Activated T-helper 2 cell treated with anti-CD3 and anti-CD28 coated beads, Interferon-gamma antibody, Interleukin-2, Interleukin-4, amounts not matched to agents 10 μg/mL and 5 μg/mL and 100 μg/mL, durations not matched to agents 14 hours and 24 hours and 36 hours (primary cell): ENCODE data around the gene NEMP2. TPM values are rescaled to one million over a fixed set of nuclear protein-coding genes. Genes with fewer than 3 reads are reported as not detected.

Experiments used
- DNase-seq: peaks from one replicate; pipeline ENCODE4 v3.0.0; 2021; ENCODE audit warnings: low spot score
- H3K27ac Mint-ChIP-seq: one replicate; pipeline ENCODE4 v1.8.0; 2021; ENCODE audit warnings: mixed read lengths
- H3K27me3 Mint-ChIP-seq: one replicate; pipeline ENCODE4 v1.8.0; 2021; ENCODE audit warnings: low read depth, mixed read lengths
- H3K36me3 Mint-ChIP-seq: one replicate; pipeline ENCODE4 v1.8.0; 2021; ENCODE audit warnings: low read depth, mixed read lengths
- H3K4me1 Mint-ChIP-seq: one replicate; pipeline ENCODE4 v1.8.0; 2021; ENCODE audit warnings: low read depth, mixed read lengths
- H3K4me3 Mint-ChIP-seq: one replicate; pipeline ENCODE4 v1.8.0; 2021; ENCODE audit warnings: low read depth, mild to moderate bottlenecking, moderate library complexity, mixed read lengths
- H3K9me3 Mint-ChIP-seq: one replicate; pipeline ENCODE4 v1.8.0; 2021; ENCODE audit warnings: mixed read lengths
- intact Hi-C: fragments of 100-400 bp; cut with micrococcal nuclease; formaldehyde crosslinking; loops from one replicate; pipeline ENCODE4 v1.15.1; 2023
- total RNA-seq: library from RNA; stranded (reverse); gene quantifications from 2 replicates; pipeline ENCODE4 v1.2.3, GENCODE V29; 2022

Gene NEMP2
- total RNA-seq, 1 donor from 2014 or later, result 15.2 TPM

DNA sequence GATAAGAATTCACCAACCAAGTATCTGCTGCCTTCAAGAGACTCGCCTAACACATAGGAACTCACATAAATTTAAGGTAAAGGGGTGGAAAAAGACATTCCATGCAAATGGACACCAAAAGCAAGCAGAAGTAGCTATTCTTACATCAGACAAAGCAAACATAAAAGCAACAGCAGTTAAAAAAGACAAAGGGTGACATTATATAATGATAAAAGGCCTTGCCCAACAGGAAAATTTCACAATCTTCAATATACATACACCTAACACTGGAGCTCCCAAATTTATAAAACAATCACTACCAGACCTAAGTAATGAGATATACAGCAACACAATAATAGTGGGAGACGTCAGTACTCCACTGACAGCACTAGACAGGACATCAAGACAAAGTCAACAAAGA lies 41.4 kb downstream of the NEMP2 start:
- H3K4me3 Mint-ChIP-seq, result no peak overlapping the region
- peaks cover 42% of the 10 kb centered on the region for H3K4me1 Mint-ChIP-seq
- H3K9me3 Mint-ChIP-seq, result peaks cover 29% of the 10 kb centered on the region
- no peak overlapping the region for H3K27ac Mint-ChIP-seq
- peaks cover 90% of the 10 kb centered on the region for H3K36me3 Mint-ChIP-seq
- intact Hi-C loops, result no loop called here
- no peak for DNase-seq
- H3K27me3 Mint-ChIP-seq, result no peaks in the 10 kb centered on the region

DNA sequence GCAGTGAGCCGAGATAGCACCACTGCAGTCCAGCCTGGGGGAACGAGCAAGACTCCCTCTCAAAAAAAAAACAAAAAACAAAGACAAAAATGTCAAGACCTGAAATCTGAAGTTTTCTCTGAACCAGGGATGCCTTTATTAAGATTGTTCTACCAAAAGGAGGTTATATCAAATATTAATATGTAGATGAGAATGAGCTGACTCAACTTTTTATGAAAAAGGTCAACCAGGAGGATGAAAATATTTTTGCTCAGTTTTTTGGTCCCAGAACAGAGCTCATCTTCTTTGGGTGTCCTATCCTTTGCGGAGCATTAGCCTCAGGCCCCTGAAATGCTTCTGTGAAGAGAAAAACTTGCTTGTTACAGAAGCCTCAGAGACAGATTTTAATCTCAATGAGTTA lies 44.0 kb downstream of the NEMP2 start:
- peaks cover 29% of the 10 kb centered on the region for H3K9me3 Mint-ChIP-seq
- H3K27ac Mint-ChIP-seq, result no peak overlapping the region
- H3K36me3 Mint-ChIP-seq, result peaks cover 85% of the 10 kb centered on the region
- peaks cover 42% of the 10 kb centered on the region for H3K4me1 Mint-ChIP-seq
- H3K4me3 Mint-ChIP-seq, result no peak overlapping the region
- no peaks in the 10 kb centered on the region for H3K27me3 Mint-ChIP-seq
- intact Hi-C loops, result no loop called here
- no peak for DNase-seq

DNA sequence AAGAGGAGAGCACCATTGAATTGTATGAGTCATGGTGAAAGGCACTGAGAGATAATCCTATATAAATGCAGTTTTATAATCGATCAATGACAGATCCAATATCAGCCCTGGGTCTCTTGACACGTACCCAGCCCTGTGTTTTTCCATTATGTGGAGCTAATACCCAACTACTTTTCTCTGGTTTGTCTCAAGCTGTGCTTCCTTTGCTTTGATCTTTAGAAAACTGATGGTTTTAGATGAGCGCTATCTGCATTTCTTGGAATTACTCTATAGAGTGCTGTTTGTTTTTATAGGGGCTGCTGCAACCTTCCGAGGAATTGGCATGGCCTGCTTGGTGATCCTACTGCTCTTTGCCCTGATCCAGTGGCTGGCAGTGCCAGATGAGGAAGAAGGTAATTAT lies 45.0 kb downstream of the NEMP2 start:
- intact Hi-C loops, result no loop called here
- Mint-ChIP-seq H3K27ac (no peak overlapping the region), H3K4me3 (no peak overlapping the region), H3K4me1 (peaks cover 32% of the 10 kb centered on the region), H3K27me3 (no peaks in the 10 kb centered on the region), H3K36me3 (peaks cover 78% of the 10 kb centered on the region), H3K9me3 (peaks cover 29% of the 10 kb centered on the region)
- no peak for DNase-seq

DNA sequence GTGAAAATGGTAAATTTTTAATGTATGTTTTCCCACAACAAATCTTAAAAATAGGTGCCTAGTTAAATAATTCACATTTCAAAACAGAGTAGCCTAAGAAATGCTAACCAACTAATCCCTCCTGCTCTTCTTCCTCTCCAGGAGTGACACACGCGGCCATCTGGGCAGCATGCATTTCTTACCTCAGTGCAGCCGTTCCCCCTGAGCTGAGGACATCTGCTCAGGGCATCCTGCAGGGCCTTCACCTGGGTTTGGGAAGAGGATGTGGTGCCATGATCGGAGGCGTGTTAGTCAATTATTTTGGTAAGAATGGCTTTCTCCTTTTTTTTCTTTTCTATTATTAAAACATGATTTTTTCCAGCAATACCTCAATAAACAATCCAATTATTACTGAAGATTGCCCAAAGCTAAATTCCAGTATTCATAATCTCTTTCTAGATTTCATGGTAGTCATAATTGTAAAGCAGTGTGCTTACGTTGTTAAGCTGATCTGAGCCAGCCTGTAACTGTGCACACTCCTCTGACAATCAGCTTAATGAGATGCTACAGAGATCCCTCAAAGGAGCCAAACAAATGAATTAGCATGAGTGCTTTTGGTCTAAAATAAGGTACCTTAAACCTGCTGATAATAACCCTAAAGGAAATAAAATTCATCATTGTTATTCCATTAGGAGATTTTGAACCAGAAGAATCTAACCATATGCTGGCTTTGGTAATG lies 45.8 kb downstream of the NEMP2 start:
- H3K27ac Mint-ChIP-seq, result no peak overlapping the region
- peaks cover 24% of the 10 kb centered on the region for H3K4me1 Mint-ChIP-seq
- DNase-seq, result no peak
- H3K36me3 Mint-ChIP-seq, result peaks cover 77% of the 10 kb centered on the region
- H3K4me3 Mint-ChIP-seq, result no peak overlapping the region
- intact Hi-C loops, result no loop called here
- no peaks in the 10 kb centered on the region for H3K27me3 Mint-ChIP-seq
- H3K9me3 Mint-ChIP-seq, result peaks cover 23% of the 10 kb centered on the region

DNA sequence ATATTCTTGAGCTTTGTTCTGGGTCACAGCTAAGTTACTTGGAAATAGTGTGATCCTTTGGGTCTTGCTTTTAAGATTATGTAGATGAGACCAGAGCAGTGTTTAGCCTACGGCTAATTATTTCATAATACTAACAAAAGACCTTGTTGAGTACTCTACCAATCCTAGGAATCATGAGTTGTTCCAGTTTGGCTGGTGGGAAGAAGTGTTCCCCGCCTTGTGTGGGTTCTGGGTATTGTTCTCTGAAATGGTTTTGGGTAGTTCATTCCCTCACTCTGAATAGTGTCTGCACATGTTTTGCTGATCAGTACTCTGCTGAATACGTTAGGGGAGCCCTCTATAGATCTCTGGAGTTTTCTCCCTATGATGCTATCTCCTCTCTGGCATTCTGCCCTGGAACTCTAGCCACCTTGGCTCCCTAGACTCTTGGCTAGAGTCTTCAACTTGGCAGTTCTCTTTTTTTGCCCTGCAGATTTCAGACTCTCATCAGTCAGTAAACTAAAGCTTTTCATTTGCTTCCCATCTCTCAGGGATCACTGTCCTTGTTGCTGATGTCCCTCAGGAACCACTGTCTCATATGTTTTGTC lies 48.4 kb downstream of the NEMP2 start:
- H3K27ac Mint-ChIP-seq, result no peak overlapping the region
- H3K4me1 Mint-ChIP-seq, result peaks cover 19% of the 10 kb centered on the region
- H3K4me3 Mint-ChIP-seq, result no peak overlapping the region
- DNase-seq, result no peak
- peaks cover 64% of the 10 kb centered on the region for H3K36me3 Mint-ChIP-seq
- H3K27me3 Mint-ChIP-seq, result no peaks in the 10 kb centered on the region
- H3K9me3 Mint-ChIP-seq, result no peaks in the 10 kb centered on the region
- intact Hi-C loops, result no loop called here

DNA sequence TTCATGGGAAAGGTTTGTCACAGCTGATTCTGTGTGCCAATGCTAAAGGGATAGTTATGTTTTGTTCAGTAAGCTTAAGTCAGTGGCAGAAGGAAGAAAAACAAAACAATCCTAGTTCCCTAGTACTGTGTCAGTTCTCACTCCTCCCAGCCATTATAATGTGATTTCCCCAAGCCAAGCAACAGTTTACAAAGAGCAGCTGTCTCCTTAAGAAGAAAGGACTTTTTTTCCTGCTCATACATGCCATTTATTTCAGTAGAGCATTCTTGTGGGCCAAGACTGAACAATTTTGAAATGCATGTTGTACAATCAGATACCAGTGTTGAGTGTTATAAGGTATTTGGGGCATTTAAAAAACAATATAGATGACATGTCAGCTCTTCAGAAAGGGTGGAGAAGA lies 52.1 kb downstream of the NEMP2 start:
- H3K4me3 Mint-ChIP-seq, result no peak overlapping the region
- no peaks in the 10 kb centered on the region for H3K27me3 Mint-ChIP-seq
- no peak for DNase-seq
- peaks cover 38% of the 10 kb centered on the region for H3K36me3 Mint-ChIP-seq
- H3K4me1 Mint-ChIP-seq, result no peaks in the 10 kb centered on the region
- intact Hi-C loops, result no loop called here
- H3K9me3 Mint-ChIP-seq, result no peaks in the 10 kb centered on the region
- H3K27ac Mint-ChIP-seq, result no peak overlapping the region

DNA sequence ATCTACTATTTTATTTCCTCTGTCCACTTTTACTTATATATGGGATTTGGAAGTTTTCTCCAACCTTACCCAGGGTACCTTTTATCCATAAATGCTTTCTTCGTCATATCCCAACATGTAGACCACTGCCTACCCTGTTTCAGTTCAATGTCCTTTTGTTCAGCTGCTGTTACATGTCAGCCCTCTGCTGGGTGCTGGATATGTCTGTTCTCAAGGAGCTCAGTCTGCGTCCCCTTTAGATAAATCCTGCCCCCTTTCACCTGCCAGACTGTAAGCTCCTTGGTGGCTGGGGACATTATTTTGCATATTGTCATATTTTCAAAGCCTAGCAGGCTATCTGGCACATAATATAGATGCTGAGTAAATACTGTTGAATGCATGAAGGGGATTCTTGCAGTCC lies 53.2 kb downstream of the NEMP2 start:
- Mint-ChIP-seq H3K4me3 (no peak overlapping the region), H3K27ac (no peak overlapping the region), H3K4me1 (no peaks in the 10 kb centered on the region), H3K36me3 (peaks cover 32% of the 10 kb centered on the region), H3K27me3 (no peaks in the 10 kb centered on the region), H3K9me3 (no peaks in the 10 kb centered on the region)
- intact Hi-C loops, result no loop called here
- DNase-seq, result no peak

DNA sequence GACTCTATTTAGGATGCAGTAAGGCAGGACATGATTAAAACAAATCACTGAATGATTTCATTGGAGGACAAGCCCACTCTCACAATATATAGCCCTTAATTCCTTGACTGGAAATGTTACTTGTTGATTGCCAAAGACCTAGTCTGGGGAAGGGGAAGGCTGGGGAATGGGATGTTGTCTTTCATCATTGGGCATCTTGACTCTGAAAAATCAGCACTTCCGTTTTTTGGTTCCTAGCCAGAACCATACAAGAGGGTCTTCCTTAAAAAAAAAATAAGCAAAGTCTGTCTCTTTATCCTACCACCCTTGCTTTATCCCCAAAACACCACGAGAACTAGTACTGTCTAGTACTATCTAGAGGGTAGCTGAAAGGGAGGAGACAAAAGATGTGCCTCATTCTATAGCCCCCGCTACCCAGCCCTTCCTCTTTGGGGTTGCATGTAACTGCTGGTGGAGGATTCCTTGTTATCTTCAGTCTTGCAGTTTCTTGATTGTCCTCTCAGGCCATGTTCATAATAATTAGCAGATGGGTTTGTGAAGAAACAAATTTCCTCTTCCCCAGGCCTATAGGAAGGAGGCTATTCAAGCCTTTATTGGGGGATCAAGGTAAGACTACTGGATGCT lies 55.8 kb downstream of the NEMP2 start:
- intact Hi-C loops, result no loop called here
- no peaks in the 10 kb centered on the region for H3K27me3 Mint-ChIP-seq
- no peak overlapping the region for H3K4me3 Mint-ChIP-seq
- no peak for DNase-seq
- H3K9me3 Mint-ChIP-seq, result peaks cover 3% of the 10 kb centered on the region
- peaks cover 24% of the 10 kb centered on the region for H3K36me3 Mint-ChIP-seq
- no peaks in the 10 kb centered on the region for H3K4me1 Mint-ChIP-seq
- no peak overlapping the region for H3K27ac Mint-ChIP-seq

DNA sequence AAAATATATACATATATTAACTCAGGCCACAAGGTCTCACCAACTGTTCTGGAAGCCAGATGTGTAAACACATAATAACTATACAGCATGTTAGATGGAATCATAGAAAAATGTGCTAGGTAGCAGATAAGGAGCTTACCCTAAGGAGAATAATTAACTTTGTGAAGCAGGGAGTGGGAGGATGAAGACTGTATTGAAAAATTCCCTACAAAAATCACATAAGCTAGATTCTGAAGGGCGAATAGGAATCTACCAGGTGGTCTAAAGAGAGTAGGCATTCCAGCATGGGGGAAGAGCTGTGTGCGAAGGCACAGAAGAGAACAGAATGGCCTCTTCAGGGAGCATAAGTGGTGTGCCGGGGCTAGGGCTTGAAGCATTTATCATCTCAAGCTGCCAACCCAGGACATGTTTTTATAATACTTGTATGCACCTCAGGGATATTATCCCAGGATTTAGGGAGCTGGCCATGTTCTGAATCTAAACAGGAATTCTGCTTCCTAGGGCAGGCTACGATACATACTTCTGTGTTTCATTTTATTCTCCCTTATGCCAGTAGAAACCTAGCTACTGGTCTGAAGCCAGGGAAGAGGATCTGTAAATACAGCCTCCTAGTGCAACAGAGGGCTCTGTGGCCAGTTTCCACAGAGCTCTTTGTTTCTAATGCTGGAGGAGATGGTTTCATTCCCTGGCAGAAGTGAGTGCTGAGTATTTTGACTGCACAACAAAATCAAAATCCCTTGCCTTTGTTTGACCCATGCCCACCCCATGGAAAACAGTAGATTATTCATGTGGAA lies 56.7 kb downstream of the NEMP2 start:
- peaks cover 11% of the 10 kb centered on the region for H3K9me3 Mint-ChIP-seq
- no peak overlapping the region for H3K4me3 Mint-ChIP-seq
- peaks cover 29% of the 10 kb centered on the region for H3K36me3 Mint-ChIP-seq
- intact Hi-C loops, result no loop called here
- no peaks in the 10 kb centered on the region for H3K4me1 Mint-ChIP-seq
- DNase-seq, result no peak
- no peak overlapping the region for H3K27ac Mint-ChIP-seq
- H3K27me3 Mint-ChIP-seq, result no peaks in the 10 kb centered on the region

DNA sequence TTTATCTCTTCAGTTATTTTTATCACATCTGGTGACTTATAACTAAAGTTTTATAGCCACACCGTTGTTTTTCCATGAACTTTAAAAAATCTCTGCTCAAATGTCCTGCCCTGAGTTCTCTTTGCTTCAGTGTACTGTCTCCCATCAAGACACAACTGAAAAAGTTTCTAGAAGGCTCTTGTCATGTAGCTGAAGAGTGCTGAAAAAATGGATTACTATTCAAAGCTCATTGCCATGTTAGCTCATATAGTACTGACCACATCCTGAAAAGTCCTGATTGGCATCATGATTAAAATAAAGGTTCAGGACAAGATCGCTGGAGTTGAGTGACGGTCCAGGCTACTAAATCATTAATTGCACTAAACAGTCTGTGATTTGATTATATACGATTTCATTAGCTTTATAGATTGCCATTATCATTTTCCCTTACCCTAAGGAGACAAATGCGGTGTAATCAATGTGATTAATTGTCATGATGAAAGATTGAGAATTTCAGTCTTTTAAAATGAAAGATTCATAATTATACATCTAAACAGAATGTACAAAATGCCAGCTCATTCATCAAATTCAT lies 64.2 kb downstream of the NEMP2 start:
- Mint-ChIP-seq H3K36me3 (peaks cover 69% of the 10 kb centered on the region), H3K4me1 (peaks cover 21% of the 10 kb centered on the region), H3K27ac (no peak overlapping the region), H3K9me3 (peaks cover 15% of the 10 kb centered on the region), H3K27me3 (no peaks in the 10 kb centered on the region), H3K4me3 (no peak overlapping the region)
- DNase-seq, result no peak
- intact Hi-C loops, result no loop called here

DNA sequence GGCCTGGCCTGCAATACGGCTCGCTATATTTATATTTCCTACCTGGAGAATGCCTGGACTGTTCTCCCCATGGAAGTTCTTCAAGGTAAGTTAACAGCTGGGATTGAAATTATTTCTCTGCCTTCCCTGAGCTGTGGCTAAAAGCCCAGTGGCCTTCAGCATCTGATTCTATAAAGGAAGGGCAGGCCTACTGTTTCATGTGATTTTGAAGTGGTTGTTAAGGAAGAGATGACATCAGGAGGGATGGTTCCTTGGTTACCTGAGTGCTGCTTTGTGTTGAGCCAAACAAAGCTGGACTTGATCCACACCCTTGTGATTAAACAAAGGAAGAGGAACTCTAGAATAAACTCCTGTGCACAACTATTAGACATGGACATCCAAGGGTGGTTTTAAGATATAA lies 64.8 kb downstream of the NEMP2 start:
- no peak for DNase-seq
- Mint-ChIP-seq H3K27ac (no peak overlapping the region), H3K9me3 (peaks cover 15% of the 10 kb centered on the region), H3K27me3 (no peaks in the 10 kb centered on the region), H3K36me3 (peaks cover 73% of the 10 kb centered on the region), H3K4me3 (no peak overlapping the region), H3K4me1 (peaks cover 26% of the 10 kb centered on the region)
- intact Hi-C loops, result no loop called here

DNA sequence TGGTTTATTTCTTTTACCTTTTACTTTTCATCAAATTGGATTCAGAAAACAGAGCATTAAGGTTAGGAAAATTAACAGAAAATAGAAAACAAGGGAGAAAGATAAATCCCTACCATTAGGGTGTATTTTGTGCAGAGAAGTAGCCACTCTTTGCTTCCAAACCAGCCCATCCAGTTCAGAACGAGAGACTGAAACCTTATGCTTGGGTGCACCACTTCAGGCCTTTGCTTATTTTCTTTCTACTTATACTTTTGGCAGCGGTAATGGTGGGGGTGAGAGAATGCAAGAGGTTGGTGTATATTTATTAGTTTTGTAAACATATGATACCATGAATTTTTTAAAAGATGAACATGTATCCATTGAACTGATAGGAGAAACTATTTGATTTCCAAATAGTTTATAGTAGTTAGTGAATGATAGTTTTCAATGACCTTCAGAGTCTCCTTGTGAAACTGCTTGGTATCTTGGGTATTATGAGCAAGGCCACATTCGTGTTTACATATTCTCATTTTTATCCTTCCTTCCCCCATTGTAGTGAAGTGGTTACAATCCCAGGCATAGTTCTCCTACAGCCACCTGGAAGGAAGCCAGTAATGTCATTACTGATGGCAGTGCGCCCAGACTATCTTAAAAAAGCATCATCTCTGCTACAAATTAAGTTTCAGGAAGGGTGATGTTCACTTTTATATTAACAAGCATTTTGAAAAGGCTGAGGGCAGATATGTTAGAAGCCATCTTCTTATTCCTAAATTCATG lies 65.5 kb downstream of the NEMP2 start:
- no peak for DNase-seq
- intact Hi-C loops, result no loop called here
- Mint-ChIP-seq H3K9me3 (peaks cover 15% of the 10 kb centered on the region), H3K4me3 (no peak overlapping the region), H3K27ac (no peak overlapping the region), H3K27me3 (no peaks in the 10 kb centered on the region), H3K36me3 (peaks cover 73% of the 10 kb centered on the region), H3K4me1 (peaks cover 34% of the 10 kb centered on the region)
